Tibial nerve (tissue), 4 donors: ENCODE data around the gene STOM. TPM values are rescaled to one million over a fixed set of nuclear protein-coding genes. Genes with fewer than 3 reads are reported as not detected.

Experiments
- DNase-seq, 2 donors: peaks; one replicate each; pipeline ENCODE4 v3.0.0-alpha.2; 2019; ENCODE audit warnings: low spot score in 2 of 2
- H3K27ac ChIP-seq, 4 donors: fragments of 200-600 bp; sonication (generic) in 3 of 4; one replicate each; pipeline ENCODE4 v1.5.1; 2017 to 2019; ENCODE audit warnings: mild to moderate bottlenecking in 1 of 4
- H3K27me3 ChIP-seq, 2 donors: fragments of 200-600 bp; sonication (generic) in 1 of 2; one replicate each; pipeline versions ENCODE4 v1.5.1 to v1.6.0; 2017 to 2019
- H3K36me3 ChIP-seq, 3 donors: fragments of 200-600 bp; sonication (generic); one replicate each; pipeline ENCODE4 v1.5.1; 2018 to 2019
- H3K4me1 ChIP-seq, 4 donors: fragments of 200-600 bp; sonication (generic) in 3 of 4; one replicate each; pipeline ENCODE4 v1.5.1; 2017 to 2019
- H3K4me3 ChIP-seq, 4 donors: fragments of 200-600 bp; sonication (generic) in 3 of 4; one replicate each; pipeline ENCODE4 v1.5.1; 2017 to 2019; ENCODE audit warnings: mild to moderate bottlenecking in 1 of 4, moderate library complexity in 1 of 4
- H3K9me3 ChIP-seq, 4 donors: fragments of 200-600 bp; sonication (generic) in 3 of 4; one replicate each; pipeline ENCODE4 v1.5.1; 2017 to 2019
- CTCF ChIP-seq, 5 experiments: fragments of 200-600 bp in 3 of 5; fragments of 450-650 bp in 2 of 5; sonication (generic) in 3 of 5; IDR thresholded peaks; one replicate each; pipeline ENCODE4 v1.5.1; 2016 to 2019; ENCODE audit warnings: antibody characterized with exemption in 5 of 5, mild to moderate bottlenecking in 3 of 5, moderate library complexity in 2 of 5
- EP300 ChIP-seq, 2 donors: sonication (generic); formaldehyde crosslinking; IDR thresholded peaks; one replicate each; pipeline ENCODE4 v1.6.1; 2017; ENCODE audit warnings: antibody characterized with exemption in 2 of 2, mild to moderate bottlenecking in 1 of 2
- POLR2A ChIP-seq, 2 donors: fragments of 450-650 bp; IDR thresholded peaks; one replicate each; pipeline ENCODE4 v1.6.1; 2017; ENCODE audit warnings: antibody characterized with exemption in 2 of 2, mild to moderate bottlenecking in 2 of 2, moderate library complexity in 2 of 2
- WGBS, 2 donors: methylation state at CpG; one replicate each; pipeline ENCODE4 v1.1.5; 2018; 5-methylcytosine and 5-hydroxymethylcytosine counted together
- total RNA-seq, 4 donors: library from RNA; depleted of rRNA; stranded (reverse); fragments of >200 nt; gene quantifications; one replicate each; pipeline ENCODE4 v1.1.0, GENCODE V29; 2016

Gene STOM
- total RNA-seq, 4 donors from 2014 or later: 164 to 310 (median 232) TPM

DNA sequence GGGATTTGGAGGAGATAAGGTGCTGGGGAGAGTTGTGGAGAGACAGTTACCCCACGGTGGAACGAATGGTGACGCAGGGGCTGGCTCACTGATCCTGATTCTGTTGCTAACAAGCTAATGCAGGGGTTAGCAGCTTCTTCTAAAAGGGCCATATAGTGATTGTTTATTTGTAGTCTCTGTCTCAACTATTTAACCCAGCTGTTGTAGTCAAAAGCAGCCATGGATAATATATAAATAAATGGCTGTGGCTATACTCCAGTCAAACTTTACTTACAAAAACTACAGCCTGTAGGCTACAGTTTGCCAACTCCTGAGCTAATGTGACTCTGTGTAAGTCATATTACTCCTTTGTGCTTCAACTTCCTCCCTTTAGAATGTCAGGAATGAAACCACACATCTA is 21.8 kb downstream of the STOM start:
- no peak overlapping the region for H3K4me3 ChIP-seq
- no peaks in the 10 kb centered on the region for H3K9me3 ChIP-seq
- peaks cover 0 to 64% (median 7%) of the 10 kb centered on the region in 3 donors for H3K36me3 ChIP-seq
- DNase-seq: no peak
- peak overlapping the region in 1 of 4 donors; percentile 13 for H3K27ac ChIP-seq
- no peaks in the 10 kb centered on the region for H3K27me3 ChIP-seq
- TF ChIP-seq CTCF (IDR thresholded peaks at IDR 0.05): no peak
- no peak for TF ChIP-seq EP300 (IDR thresholded peaks at IDR 0.05)
- no peak for TF ChIP-seq POLR2A (IDR thresholded peaks at IDR 0.05)
- peaks cover 0 to 69% (median 34%) of the 10 kb centered on the region in 4 donors for H3K4me1 ChIP-seq
- 68 to 77% methylated on average over 3 of the region's 3 CpGs for WGBS, 2 donors

DNA sequence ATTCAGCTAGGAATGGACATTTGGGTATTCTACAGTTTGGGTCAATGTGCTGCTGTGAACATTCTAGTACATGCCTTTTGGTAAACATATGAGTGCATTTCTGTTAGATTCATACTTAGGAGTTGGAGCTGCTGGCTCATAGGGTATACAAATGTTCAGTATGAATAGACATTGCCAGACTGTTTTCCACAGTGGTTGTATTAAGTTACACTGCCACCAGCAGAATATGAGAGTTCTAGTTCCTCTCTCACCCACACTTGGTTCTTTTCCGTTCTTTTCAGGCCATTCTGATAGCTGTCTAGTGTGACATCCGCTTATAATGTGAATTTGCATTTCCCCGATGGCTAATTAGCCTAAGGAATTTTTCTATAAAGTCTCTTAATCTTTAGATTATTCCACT is 25.0 kb downstream of the STOM start:
- Histone ChIP-seq H3K36me3 (peaks cover 0 to 73% (median 7%) of the 10 kb centered on the region in 3 donors), H3K9me3 (no peaks in the 10 kb centered on the region), H3K27me3 (no peaks in the 10 kb centered on the region), H3K27ac (peak overlapping the region in 1 of 4 donors; percentile 49), H3K4me3 (no peak overlapping the region), H3K4me1 (peaks cover 0 to 37% (median 8%) of the 10 kb centered on the region in 4 donors)
- WGBS, 2 donors: 86 to 87% methylated on average over 3 of the region's 3 CpGs
- no peak for DNase-seq
- TF ChIP-seq POLR2A (IDR thresholded peaks at IDR 0.05): no peak
- no peak for TF ChIP-seq EP300 (IDR thresholded peaks at IDR 0.05)
- no peak for TF ChIP-seq CTCF (IDR thresholded peaks at IDR 0.05)

- H3K9me3 ChIP-seq: no peaks in the 10 kb centered on the region
- no peak overlapping the region for H3K4me3 ChIP-seq
- no peaks in the 10 kb centered on the region for H3K27me3 ChIP-seq
- H3K36me3 ChIP-seq: peaks cover under 1 to 74% (median 7%) of the 10 kb centered on the region in 3 donors
- peak overlapping the region in 1 of 4 donors; percentile 49 for H3K27ac ChIP-seq
- H3K4me1 ChIP-seq: peaks cover 0 to 28% (median 0%) of the 10 kb centered on the region in 4 donors
- WGBS, 2 donors: 33 to 50% methylated on average over 4 of the region's 4 CpGs
- TF ChIP-seq CTCF (IDR thresholded peaks at IDR 0.05) (no peak), POLR2A (IDR thresholded peaks at IDR 0.05) (no peak), EP300 (IDR thresholded peaks at IDR 0.05) (no peak)
- DNase-seq: no peak
Observed at GRCh38 chr9:121344184-121344583, 25.9 kb downstream of the STOM start.

GRCh38 chr9:121340676-121341392 is 29.2 kb downstream of the STOM start:
- TF ChIP-seq CTCF (IDR thresholded peaks at IDR 0.05): no peak
- TF ChIP-seq EP300 (IDR thresholded peaks at IDR 0.05): no peak
- TF ChIP-seq POLR2A (IDR thresholded peaks at IDR 0.05): no peak
- DNase-seq: no peak
- H3K36me3 ChIP-seq: peaks cover 0 to 71% (median 3%) of the 10 kb centered on the region in 3 donors
- peaks cover 0 to 19% (median 0%) of the 10 kb centered on the region in 4 donors for H3K4me1 ChIP-seq
- no peaks in the 10 kb centered on the region for H3K9me3 ChIP-seq
- no peak overlapping the region for H3K4me3 ChIP-seq
- WGBS, 2 donors: 90 to 95% methylated on average over 6 of the region's 6 CpGs
- no peaks in the 10 kb centered on the region for H3K27me3 ChIP-seq
- no peak overlapping the region for H3K27ac ChIP-seq

GRCh38 chr9:121339437-121339836 is 30.6 kb downstream of the STOM start:
- Histone ChIP-seq H3K27ac (peak overlapping the region in 1 of 4 donors; percentile 52), H3K27me3 (no peaks in the 10 kb centered on the region), H3K9me3 (no peaks in the 10 kb centered on the region), H3K4me3 (no peak overlapping the region), H3K4me1 (peaks cover 0 to 9% (median 0%) of the 10 kb centered on the region in 4 donors), H3K36me3 (peaks cover 0 to 71% (median 3%) of the 10 kb centered on the region in 3 donors)
- WGBS, 2 donors: 67 to 82% methylated on average over 2 of the region's 2 CpGs
- DNase-seq: no peak
- TF ChIP-seq EP300 (IDR thresholded peaks at IDR 0.05) (no peak), CTCF (IDR thresholded peaks at IDR 0.05) (no peak), POLR2A (IDR thresholded peaks at IDR 0.05) (no peak)
